M059J (cell line): ENCODE measurements around the gene NMU. TPM values are rescaled to one million over a fixed set of nuclear protein-coding genes. Genes with fewer than 3 reads are reported as not detected.
A peak's percentile ranks its signal among the peaks of the same experiment; 100 is the strongest.
"Not testable (repeated sequence)": the region's sequence is repeated elsewhere in the genome, so short reads cannot be mapped to it uniquely, and the experiment has no call there.

ENCODE experiments used
- DNase-seq: peaks from one replicate; pipeline ENCODE4 v3.0.0-alpha.2; 2012; ENCODE audit warnings: low read depth
- total RNA-seq: library from RNA; depleted of rRNA; stranded (reverse); fragments of >200 nt; shearing (Covaris generic); gene quantifications from 2 replicates; pipeline ENCODE4 v1.2.3, GENCODE V29; 2014; rRNA removed

The NMU gene
- 5.2 and 9.6 TPM in 2 replicates for total RNA-seq

- DNase-seq = peak; percentile 54
Measured at GRCh38 chr4:55635741-55636655, at the start of gene NMU. Gene NMU, minus strand, starts transcription at chr4:55636298. Its CDS starts 106 bp downstream, at chr4:55636192.

DNA sequence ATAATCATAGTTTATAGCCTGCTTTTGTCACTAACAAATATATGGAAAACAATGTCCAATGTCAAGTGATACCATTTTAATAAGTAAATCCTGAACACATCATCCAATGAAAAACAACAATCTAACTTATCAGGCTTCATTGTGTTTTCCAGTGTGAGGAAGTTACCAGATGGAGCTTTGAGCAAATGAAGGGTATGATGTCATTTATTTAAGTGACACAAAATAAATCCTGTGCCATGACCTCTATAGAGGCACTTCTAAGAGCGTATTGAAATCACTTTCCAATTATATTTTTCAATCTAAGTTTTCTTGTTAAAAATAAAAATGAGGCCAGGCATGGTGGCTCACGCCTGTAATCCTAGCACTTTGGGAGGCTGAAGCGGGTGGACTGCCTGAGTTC is 48.2 kb upstream of the NMU start:
- no peak for DNase-seq

DNA sequence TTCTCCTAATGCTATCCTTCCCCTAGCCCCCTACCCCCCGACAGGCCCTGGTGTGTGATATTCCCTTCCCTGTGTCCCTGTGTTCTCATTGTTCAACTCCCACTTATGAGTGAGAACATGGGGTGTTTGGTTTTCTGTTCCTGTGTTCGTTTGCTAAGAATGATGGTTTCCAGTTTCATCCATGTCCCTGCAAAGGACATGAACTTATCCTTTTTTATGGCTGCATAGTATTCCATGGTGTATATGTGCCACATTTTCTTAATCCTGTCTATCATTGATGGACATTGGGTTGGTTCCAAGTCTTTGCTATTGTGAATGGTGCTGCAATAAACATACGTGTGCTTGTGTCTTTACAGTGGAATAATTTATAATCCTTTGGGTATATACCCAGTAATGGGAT is 46.7 kb upstream of the NMU start:
- not testable (repeated sequence) for DNase-seq

DNA sequence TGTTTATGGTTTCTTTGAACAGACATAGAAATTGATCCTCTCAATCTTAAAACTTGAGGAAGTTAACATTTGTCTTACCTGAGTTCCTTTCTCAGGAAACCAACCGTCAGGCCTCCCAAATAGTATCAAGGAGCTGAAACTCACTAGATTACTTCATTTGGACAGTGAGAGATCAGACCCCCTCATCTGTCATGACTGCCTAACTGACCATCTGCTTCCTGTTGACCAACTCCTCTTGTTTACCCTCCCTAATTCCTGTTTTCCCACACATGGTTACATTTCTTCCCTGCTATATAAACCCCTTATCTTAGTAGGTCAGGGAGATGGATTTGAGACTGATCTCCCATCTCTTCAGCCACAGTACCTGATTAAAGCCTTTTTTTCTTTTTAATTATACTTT is 46.2 kb upstream of the NMU start:
- no peak for DNase-seq

DNA sequence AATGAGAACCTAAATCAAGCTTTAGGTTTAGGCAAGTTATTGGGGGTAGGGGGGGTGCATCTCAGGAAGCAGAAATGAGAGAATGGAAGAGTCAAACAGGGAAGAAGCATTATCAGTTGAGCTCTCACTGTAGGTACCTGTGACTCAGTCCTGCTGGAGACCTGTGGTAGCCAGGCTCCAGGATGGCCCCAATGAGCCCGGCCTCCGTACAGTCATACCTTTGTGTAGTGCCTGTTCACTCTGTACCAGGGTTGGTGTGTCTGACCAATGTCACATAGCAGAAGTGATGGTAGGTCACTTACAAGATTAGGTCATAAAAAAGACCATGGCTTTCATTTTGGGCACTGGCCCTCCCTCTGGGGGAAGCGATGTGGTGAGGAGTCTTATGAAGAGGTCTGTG is 45.3 kb upstream of the NMU start:
- no peak for DNase-seq

GRCh38 chr4:55675196-55675793 is 39.2 kb upstream of the NMU start:
- no peak for DNase-seq

- DNase-seq = no peak
Measured at GRCh38 chr4:55673424-55673823, 37.3 kb upstream of the NMU start.

DNA sequence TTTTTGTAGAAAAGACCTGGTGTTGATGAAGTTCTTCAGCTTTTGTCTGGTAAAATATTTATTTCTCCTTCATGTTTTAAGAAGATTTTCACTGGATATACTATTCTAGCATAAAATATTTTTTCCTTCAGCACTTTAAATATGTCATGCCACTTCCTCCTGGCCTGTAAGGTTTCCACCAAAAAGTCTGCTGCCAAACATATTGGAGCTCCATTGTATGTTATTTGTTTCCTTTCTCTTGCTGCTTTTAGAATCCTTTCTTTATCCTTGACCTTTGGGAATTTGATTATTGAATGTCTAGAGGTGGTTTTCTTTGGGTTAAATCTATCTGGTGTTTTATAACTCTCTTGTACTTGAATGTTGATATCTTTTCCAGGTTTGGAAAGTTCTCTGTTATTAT is 35.6 kb upstream of the NMU start:
- no peak for DNase-seq

- DNase-seq = no peak
Measured at GRCh38 chr4:55670695-55671094, 34.6 kb upstream of the NMU start.

GRCh38 chr4:55668449-55668848 is 32.4 kb upstream of the NMU start:
- no peak for DNase-seq

GRCh38 chr4:55666535-55666934 is 30.4 kb upstream of the NMU start:
- DNase-seq = no peak

DNA sequence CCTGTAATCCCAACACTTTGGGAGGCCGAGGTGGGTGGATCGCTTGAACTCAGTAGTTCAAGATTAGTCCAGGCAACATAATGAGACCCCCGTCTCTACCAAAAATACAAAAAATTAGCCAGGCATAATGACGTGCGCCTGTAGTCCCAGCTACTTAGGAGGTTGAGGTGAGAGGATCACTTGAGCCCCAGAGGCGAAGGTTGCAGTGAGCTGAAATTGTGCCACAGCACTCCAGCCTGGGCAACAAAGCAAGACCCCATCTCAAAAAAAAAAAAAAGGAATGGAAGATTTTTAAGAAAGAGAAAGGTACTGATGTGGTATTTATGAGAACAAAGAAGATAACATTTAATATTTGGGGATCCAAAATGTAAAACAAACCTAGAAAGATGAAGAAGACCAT is 27.0 kb upstream of the NMU start:
- DNase-seq = no peak

DNA sequence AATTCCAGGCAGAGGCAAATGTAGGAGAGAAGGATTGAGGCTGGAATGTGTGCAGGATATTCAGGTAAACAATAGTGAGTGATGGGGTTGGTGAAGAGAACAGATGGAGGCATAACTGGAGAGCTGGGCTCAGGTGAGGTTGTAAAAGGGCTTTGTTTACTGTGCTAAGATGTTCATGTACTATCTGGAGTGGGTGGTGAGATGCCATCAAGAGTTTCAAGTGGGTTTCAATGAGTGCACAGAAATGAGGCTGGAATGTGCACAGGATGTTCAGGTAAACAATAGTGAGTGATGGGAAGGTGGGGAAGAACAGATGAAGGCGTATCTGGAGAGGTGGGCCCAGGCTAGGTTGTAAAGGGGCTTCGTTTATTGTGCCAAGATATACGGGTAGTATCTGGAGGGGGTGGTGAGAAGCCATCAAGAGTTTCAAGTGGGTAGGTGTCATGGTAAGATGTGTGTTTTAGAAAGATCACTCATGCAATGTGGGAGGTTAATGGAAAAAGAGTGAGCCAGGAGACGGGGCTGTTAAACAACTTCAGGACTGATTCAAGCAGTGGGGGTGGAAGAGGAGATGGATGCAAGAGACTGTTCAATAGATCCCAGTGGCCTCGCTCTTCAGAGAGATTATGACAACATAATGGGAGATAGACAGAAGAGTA is 25.4 kb upstream of the NMU start:
- no peak for DNase-seq

DNA sequence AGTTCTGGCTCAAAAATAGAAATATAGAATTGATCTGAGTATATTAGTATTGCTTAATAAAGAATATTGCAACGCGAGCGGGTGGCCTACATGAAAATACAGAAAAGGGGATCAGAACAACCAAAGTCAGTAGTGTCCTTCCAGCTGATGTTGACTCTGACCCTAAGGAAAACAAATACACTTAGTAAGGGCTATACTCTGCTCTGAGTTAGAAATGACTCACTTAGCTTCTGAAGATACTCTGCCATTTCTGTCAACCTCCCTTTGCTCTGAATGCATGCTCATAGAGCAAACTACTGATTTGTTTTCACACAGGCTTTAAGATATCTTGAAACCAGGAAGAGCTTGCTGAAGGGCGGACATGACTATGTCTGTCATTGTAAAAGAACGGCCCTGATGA is 22.6 kb upstream of the NMU start:
- DNase-seq = no peak

GRCh38 chr4:55654131-55654530 is 18.0 kb upstream of the NMU start:
- no peak for DNase-seq

- no peak for DNase-seq
Measured at GRCh38 chr4:55650483-55650882, 14.4 kb upstream of the NMU start.

GRCh38 chr4:55637272-55637820 is 1.2 kb upstream of the NMU start:
- DNase-seq = no peak

DNA sequence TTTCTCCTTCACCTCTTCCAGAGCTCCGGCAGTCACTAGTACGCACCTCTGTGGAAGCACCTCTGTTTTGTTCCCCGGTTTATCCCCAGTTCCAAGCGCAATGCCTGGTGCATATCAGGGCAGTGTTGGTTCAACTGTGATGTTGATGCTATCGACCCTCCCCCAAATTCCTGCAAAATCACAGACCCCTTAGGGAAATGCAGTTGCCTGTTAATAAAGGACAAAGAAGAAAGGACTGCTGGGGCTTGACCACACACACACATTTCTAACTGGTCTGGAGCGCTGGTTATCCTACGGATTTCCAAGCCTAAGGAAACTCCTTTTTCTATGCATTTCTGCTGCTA is 530 bp upstream of the NMU start:
- no peak for DNase-seq

DNA sequence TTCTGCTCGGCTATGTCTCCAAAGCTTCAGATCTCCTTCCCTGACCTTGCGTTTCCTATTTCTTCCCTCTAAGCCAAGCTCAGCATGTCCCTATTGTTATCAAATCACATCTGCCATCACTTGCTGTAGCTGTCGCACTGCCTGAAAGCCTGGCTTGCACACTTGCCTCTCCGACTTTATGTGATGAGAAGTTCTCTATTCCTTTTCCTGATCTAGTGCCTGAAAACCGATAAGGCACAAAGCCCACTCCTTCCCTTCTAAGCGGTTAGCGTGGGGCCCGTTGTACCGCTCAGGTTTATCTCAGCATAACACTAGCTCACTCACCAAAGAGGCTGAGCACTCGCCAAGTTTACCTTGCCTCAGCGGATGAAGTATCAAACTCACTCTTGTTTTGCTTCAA is 816 bp downstream of the NMU start:
- peak; percentile 2 for DNase-seq

- no peak for DNase-seq
Measured at GRCh38 chr4:55634417-55635128, 1.5 kb downstream of the NMU start.

GRCh38 chr4:55633903-55634302 is 2.2 kb downstream of the NMU start:
- DNase-seq = no peak

DNA sequence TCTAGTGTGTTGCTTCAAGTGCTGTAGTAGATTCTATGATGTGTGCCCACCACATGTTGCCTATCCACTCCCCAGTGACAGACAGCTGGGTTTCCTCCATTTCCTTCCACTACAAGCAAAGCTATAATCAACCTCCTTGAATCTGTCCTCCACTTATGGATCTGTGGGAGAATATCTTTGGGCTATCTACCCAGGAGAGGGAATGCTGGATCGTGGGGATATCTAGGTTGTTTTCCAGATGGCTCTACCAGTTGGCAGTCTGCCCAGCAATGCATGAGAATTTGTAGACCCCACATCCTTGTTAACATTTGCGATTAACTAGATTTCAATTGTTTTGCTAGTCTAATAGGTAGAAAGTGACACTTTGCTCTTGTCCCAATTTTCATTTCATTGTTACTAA is 10.3 kb downstream of the NMU start:
- DNase-seq = no peak
